Measurements from ENCODE around the gene AP2A2.
A peak's percentile ranks its signal among the peaks of the same experiment; 100 is the strongest.

Gene AP2A2

DNA sequence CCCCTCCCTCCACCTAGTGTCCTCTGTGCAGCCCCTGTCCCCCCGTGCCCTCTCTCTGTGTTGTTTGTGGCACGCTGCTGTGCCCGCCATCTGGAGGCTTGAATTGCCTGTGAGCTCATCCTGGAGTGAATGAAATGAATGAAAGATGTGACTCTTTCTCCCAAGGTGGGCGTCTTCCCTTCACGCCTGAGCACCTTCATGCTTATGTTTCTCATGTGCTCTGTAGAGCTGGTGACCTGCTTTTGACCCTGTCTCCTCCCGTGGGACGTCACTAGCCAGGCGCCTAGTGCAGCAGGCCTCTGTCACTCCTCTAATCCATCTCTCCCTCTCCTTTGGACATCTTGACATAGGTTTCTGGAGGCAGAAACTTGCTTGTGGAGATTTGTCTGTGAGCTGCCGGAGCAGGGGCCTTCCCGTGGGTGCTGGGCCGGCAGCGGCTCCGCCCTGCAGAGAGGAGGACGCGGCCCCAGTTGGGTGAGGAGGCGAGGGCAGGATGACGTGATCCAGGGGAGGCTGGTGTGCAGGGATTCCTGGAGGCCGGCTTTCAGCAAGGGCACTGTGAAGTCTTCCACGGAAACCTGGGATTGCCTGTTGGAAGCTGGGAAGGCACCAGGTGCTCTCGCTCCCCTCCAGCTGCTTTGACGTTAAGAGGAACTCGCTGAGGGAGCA lies 70.2 kb downstream of the AP2A2 start:
- no peaks in the 10 kb centered on the region for H3K9me3 Mint-ChIP-seq (ENCODE audit: low read depth)
- H3K4me3 Mint-ChIP-seq: no peak overlapping the region
- H3K4me1 Mint-ChIP-seq (ENCODE audit: low read depth): peaks cover 5% of the 10 kb centered on the region
- peak overlapping the region; percentile 58 for H3K27ac Mint-ChIP-seq
- H3K27me3 Mint-ChIP-seq: no peaks in the 10 kb centered on the region
- H3K36me3 Mint-ChIP-seq: peaks cover 8% of the 10 kb centered on the region

DNA sequence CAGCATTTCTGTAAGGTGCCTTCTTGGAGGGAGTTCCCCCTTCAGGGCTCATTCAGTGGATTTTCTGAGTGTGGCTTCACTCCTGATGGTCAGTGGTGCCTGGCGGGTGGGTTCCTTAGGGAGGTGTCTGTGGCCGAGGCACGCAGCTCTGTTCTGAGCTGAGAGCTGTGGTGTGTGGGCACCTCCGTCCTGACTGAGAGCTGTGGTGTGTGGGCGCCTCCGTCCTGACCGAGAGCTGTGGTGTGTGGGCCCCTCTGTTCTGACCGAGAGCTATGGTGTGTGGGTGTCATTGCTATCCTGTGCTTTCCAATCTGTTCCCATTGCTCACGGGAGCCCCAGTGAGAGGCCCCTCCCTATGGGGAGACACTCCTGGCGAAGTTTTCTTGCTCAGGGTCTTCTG lies 71.0 kb downstream of the AP2A2 start:
- Mint-ChIP-seq H3K9me3 (ENCODE audit: low read depth) (no peaks in the 10 kb centered on the region), H3K27ac (peak overlapping the region; percentile 55), H3K36me3 (peaks cover 8% of the 10 kb centered on the region), H3K4me3 (no peak overlapping the region), H3K27me3 (no peaks in the 10 kb centered on the region), H3K4me1 (ENCODE audit: low read depth) (peaks cover 5% of the 10 kb centered on the region)

DNA sequence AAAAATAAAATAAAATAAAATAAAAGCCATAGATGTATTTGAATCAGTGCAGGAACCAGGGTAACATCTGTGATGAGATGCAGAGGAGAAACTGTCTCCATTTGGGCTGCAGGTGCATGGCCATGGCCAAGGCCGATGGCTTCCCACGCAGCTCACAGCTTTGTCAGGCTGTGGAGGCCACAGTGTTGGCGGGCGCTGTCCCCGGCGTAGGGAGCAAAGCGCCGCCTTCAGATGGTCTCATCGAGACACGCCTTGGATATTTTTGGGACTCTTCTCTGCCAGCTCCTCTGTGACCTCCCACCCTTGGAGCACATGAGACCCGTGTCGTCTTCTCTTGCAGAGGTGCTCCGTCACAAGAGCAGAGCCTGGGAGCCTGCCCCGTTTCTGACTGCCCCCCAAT lies 72.2 kb downstream of the AP2A2 start:
- H3K4me3 Mint-ChIP-seq: no peak overlapping the region
- no peaks in the 10 kb centered on the region for H3K27me3 Mint-ChIP-seq
- H3K9me3 Mint-ChIP-seq (ENCODE audit: low read depth): no peaks in the 10 kb centered on the region
- no peak overlapping the region for H3K27ac Mint-ChIP-seq
- H3K4me1 Mint-ChIP-seq (ENCODE audit: low read depth): peaks cover 6% of the 10 kb centered on the region
- peaks cover 8% of the 10 kb centered on the region for H3K36me3 Mint-ChIP-seq

DNA sequence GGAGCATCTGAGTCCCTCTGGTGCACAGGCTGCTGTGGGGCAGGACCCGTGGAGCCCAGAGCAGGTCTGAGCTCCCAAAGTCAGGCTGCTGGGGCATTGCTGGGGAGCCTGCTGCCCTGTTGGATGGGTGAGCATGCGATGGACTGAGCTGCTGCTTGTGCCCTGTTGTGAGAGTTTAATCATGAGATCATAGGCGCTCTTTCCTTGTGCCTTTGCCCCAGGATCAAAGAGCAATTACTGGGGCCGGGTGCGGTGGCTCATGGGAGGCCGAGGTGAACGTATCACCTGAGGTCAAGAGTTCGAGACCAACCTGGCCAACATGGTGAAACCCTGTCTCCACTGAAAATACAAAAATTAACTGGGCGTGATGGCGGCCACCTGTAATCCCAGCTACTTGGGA lies 73.3 kb downstream of the AP2A2 start:
- H3K27ac Mint-ChIP-seq: no peak overlapping the region
- no peak overlapping the region for H3K4me3 Mint-ChIP-seq
- peaks cover 8% of the 10 kb centered on the region for H3K36me3 Mint-ChIP-seq
- peaks cover 7% of the 10 kb centered on the region for H3K4me1 Mint-ChIP-seq (ENCODE audit: low read depth)
- H3K27me3 Mint-ChIP-seq: no peaks in the 10 kb centered on the region
- H3K9me3 Mint-ChIP-seq (ENCODE audit: low read depth): no peaks in the 10 kb centered on the region

DNA sequence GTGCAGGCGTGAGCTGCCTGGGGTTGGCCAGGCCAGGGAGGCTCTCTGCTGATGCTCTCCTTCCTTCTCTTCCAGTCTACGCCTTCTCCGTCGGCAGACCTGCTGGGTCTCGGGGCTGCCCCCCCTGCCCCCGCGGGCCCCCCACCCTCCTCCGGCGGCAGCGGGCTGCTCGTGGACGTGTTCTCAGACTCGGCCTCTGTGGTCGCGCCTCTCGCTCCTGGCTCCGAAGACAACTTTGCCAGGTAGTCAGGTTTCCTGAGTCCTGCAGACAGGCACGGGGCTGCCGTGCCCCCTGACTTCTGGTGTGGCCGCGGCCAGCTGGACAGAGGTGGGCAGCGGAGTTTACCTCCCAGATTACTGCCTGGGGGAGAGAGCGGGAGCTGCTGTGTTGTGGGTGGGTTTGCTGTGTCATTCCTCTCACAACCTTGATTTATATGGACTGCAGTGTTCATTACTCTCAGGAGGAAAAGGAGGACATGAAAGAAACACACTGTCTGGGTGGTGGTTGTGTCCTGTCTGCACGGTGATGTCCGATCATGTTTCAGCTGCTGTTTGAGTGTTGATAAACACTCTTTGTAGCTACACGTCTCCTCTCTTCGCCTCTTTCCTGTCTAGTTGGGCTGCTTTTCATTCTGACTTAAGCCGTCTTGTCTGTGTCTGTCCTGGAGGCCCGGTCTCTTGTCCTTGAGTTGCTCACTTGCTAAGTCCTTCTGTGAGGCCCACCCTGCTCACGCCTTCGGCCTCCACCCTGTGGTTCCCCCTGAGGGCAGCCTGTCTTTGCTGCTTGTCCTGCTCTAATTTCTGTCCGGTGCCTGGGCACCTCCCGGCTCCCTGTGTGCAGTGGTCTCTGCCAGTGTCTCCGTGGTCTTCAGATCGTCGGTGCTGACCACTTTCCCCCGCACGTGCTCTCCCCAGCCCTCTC lies 74.9 kb downstream of the AP2A2 start:
- peaks cover 4% of the 10 kb centered on the region for H3K36me3 Mint-ChIP-seq
- no peak overlapping the region for H3K27ac Mint-ChIP-seq

DNA sequence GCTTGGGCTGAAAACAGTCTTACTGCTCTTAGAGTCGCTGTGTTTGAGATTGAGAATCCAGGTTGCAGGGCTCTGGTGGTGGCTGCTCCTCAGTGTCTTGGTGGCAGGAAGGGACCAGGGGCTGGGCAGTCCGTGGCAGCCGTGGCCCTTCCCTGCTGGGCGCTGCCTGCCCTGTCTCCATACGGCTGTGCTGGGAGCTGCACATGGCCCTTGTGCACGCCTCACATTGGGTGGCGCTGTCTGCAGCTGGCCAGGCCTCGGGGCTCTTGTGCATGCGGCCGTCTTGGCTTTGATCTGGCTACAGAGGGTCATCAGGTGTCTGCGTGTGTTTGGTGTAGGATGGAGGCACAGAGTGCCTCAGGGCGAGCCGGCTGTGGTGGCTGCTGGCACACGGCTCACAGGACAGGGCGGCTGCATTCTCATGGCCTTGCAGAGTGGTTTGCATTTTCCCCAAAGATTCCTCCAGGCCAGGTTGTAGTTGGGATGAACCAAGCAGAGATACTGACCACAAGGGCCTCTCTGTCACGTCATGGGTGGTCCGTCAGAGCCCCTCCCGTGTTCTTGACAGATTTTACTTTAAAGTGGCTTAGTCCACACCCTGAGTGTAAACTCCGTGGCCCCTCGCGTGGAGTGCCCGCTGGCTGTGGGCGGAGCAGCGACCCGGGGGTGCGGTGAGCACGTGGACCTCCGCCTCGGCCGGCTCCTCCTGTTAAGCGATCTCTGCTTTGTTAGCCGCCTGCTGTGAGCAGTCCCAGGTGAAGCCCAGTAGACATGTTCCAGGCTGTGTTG lies 76.1 kb downstream of the AP2A2 start:
- Mint-ChIP-seq H3K27me3 (no peaks in the 10 kb centered on the region), H3K4me3 (no peak overlapping the region), H3K9me3 (ENCODE audit: low read depth) (no peaks in the 10 kb centered on the region), H3K4me1 (ENCODE audit: low read depth) (peaks cover 2% of the 10 kb centered on the region), H3K27ac (no peak overlapping the region), H3K36me3 (no peaks in the 10 kb centered on the region)

More for the DNA sequence above, 74.9 kb downstream of the AP2A2 start:
- Mint-ChIP-seq H3K27me3 (no peaks in the 10 kb centered on the region), H3K9me3 (ENCODE audit: low read depth) (no peaks in the 10 kb centered on the region), H3K4me3 (no peak overlapping the region), H3K4me1 (ENCODE audit: low read depth) (peaks cover 4% of the 10 kb centered on the region)

DNA sequence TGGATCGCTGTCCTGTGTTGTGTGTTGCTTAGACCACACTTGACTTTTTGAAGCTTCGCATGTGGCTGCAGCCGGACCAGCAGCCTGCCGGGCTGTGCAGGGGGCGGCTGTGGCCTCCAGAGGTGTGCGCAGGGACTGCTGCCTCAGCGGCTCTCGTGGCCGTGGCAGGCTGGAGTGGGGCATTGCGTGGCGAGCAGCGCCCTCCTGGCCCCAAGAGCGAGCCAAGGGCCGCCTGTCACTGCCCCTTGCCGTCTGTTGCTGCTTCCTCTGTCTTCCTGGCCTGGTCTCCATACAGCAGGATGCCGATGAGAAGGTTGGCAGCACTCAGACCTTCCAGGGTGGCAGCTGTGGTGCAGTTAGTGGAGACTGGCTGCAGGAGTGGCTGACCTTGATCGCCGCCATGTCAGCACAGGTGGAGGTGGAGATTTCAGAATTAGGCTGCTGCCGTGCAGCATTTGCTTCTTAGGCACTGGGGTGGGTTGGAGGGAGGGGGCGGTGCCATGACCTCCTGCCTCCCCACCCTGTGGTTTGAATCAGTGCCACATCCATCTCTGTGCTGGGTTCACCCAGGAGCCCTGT lies 76.8 kb downstream of the AP2A2 start:
- Mint-ChIP-seq H3K4me1 (ENCODE audit: low read depth) (peaks cover 2% of the 10 kb centered on the region), H3K36me3 (no peaks in the 10 kb centered on the region), H3K27me3 (no peaks in the 10 kb centered on the region), H3K27ac (no peak overlapping the region), H3K4me3 (no peak overlapping the region), H3K9me3 (ENCODE audit: low read depth) (no peaks in the 10 kb centered on the region)

DNA sequence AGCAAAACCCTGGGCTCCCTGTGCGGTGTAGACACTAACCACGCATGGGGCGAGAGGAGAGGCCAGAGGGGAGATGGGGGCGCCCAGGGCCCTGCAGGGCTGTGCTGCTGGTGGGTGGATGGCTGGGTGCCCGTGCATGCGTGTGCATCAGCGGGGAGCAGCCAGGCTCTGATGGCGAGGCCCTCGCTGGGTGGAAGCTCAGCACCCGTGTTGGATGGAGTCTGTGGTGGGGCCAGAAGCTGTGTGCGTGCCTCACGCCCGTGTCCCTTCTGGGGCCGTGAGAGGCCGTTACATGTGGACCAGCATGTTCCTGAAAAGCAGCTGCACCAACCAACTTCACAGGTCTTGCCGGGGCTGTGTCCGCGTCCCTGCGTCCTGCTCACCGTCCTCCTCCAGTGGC lies 77.5 kb downstream of the AP2A2 start:
- no peak overlapping the region for H3K4me3 Mint-ChIP-seq
- H3K27ac Mint-ChIP-seq: no peak overlapping the region
- peaks cover 2% of the 10 kb centered on the region for H3K4me1 Mint-ChIP-seq (ENCODE audit: low read depth)
- no peaks in the 10 kb centered on the region for H3K9me3 Mint-ChIP-seq (ENCODE audit: low read depth)
- H3K27me3 Mint-ChIP-seq: no peaks in the 10 kb centered on the region
- H3K36me3 Mint-ChIP-seq: no peaks in the 10 kb centered on the region

DNA sequence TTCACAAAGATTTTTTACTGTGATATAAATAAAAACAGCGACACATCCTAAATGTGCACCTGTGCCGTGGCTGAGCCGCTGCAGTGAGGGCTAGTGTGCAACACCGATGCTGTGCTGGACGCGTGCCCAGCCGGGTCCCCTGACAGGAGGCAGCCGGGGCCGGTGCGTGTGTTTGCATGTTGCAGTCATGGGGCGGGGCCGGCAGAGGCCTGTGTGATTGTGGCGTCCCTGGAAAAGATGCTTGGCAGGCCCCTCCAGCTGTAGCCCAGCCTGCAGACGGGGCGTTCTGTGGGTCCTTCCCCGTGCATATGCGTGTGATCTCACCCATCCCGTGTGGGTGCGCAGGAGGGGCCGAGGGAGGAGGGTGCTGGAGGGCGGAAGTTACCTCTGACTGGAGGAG lies 80.3 kb downstream of the AP2A2 start:
- no peak overlapping the region for H3K4me3 Mint-ChIP-seq
- H3K36me3 Mint-ChIP-seq: no peaks in the 10 kb centered on the region
- H3K9me3 Mint-ChIP-seq (ENCODE audit: low read depth): no peaks in the 10 kb centered on the region
- H3K27ac Mint-ChIP-seq: no peak overlapping the region
- H3K27me3 Mint-ChIP-seq: no peaks in the 10 kb centered on the region
- H3K4me1 Mint-ChIP-seq (ENCODE audit: low read depth): peaks cover 2% of the 10 kb centered on the region

DNA sequence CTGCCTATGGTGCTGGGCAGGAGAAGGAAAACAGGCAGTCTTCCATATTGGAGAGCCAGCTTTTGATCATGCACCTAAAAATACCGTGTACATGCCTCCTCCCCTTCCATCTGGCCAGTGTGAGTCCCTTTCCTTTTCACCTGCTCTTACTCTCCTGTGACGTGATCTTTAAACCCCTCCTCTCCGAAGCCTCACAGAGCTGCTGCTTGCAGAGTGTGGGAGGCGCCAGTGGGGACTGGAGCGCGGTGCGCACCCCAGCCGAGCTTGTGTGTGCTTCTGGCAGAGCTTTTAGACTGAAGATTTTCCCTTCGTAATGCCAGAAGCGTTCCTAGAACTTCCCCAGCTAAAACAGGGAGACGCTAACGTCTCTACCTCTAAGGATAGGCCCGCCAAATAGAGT lies 81.1 kb downstream of the AP2A2 start:
- no peaks in the 10 kb centered on the region for H3K9me3 Mint-ChIP-seq (ENCODE audit: low read depth)
- H3K4me1 Mint-ChIP-seq (ENCODE audit: low read depth): peaks cover 2% of the 10 kb centered on the region
- H3K27ac Mint-ChIP-seq: no peak overlapping the region
- no peaks in the 10 kb centered on the region for H3K27me3 Mint-ChIP-seq
- no peaks in the 10 kb centered on the region for H3K36me3 Mint-ChIP-seq
- no peak overlapping the region for H3K4me3 Mint-ChIP-seq

DNA sequence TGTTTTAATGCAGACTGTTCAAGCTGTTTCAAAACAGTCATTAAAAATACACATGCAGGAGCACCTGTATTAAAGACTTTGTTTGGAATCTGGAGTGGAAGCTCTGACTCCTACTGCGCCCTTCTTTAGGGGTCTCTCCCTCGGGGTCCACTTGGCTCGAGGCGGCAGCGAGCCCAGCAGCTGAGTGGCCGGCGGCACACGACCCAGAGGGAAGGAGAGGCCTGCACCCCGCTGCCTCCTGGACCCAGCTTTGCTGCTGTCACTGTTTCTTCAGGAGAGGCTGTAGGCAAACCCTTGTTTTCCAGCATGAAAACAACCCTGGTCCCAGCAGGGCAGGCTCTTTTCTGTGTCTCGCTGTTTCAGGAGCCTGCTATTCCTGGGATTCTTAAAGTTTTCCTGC lies 81.6 kb downstream of the AP2A2 start:
- H3K36me3 Mint-ChIP-seq: no peaks in the 10 kb centered on the region

DNA sequence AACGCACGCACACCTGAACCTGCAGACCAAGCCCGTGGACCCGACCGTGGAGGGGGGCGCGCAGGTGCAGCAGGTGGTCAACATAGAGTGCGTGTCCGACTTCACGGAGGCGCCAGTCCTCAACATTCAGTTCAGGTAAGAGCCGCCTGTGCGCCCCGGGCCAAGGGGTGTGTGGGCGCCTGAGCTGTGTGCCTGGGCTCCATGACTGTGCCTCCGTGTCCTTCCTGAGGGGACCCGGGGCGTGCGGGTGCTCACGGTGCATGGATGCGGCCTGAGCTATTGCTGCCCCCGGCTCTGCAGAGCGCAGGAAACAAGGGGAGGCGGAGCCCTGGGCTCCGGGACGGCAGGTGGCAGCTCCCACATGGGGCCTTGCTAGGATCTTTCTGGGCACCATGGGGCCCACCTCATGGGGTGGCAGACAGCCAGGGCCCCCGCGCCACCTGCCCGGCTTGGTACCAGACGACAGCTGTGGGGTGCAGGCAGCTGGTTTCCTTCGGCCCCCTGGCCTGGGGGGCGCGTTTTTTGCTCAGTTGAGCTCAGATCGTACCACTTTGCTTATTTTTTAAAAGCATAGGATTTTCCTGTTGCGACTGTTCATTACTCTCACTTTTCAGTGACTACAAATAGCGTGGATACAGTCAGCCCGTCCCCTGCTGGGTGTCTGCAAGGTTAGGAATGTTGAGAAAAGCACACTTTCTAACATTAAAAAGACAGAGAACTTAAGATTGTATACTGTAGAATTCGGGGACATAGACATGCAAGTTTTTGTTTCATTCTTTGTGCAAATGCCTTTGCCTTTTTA lies 82.5 kb downstream of the AP2A2 start:
- no peak overlapping the region for H3K4me3 Mint-ChIP-seq
- H3K4me1 Mint-ChIP-seq (ENCODE audit: low read depth): no peaks in the 10 kb centered on the region
- no peak overlapping the region for H3K27ac Mint-ChIP-seq
- H3K27me3 Mint-ChIP-seq: no peaks in the 10 kb centered on the region
- no peaks in the 10 kb centered on the region for H3K36me3 Mint-ChIP-seq
- no peaks in the 10 kb centered on the region for H3K9me3 Mint-ChIP-seq (ENCODE audit: low read depth)

More for the DNA sequence above, 81.6 kb downstream of the AP2A2 start:
- Mint-ChIP-seq H3K27ac (no peak overlapping the region), H3K27me3 (no peaks in the 10 kb centered on the region), H3K4me3 (no peak overlapping the region), H3K4me1 (ENCODE audit: low read depth) (peaks cover 2% of the 10 kb centered on the region), H3K9me3 (ENCODE audit: low read depth) (no peaks in the 10 kb centered on the region)

DNA sequence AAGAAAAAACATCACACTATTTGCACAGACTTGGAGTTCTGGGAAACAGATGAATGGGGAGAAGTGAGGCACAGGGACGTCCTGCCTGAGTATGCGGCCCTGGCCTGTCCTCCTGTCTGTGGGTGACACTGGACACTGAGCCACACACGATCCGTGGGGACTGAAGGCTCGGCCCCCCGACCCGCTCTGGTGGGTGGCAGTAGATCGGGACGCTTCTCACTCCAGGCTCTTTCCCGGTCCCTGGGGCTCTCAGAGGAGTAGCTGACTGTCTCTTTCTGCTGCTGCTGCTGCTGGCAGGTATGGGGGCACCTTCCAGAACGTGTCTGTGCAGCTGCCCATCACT lies 83.1 kb downstream of the AP2A2 start:
- H3K36me3 Mint-ChIP-seq: no peaks in the 10 kb centered on the region
- H3K4me3 Mint-ChIP-seq: no peak overlapping the region
- H3K27ac Mint-ChIP-seq: no peak overlapping the region
- H3K9me3 Mint-ChIP-seq (ENCODE audit: low read depth): no peaks in the 10 kb centered on the region
- H3K4me1 Mint-ChIP-seq (ENCODE audit: low read depth): no peaks in the 10 kb centered on the region
- H3K27me3 Mint-ChIP-seq: no peaks in the 10 kb centered on the region

DNA sequence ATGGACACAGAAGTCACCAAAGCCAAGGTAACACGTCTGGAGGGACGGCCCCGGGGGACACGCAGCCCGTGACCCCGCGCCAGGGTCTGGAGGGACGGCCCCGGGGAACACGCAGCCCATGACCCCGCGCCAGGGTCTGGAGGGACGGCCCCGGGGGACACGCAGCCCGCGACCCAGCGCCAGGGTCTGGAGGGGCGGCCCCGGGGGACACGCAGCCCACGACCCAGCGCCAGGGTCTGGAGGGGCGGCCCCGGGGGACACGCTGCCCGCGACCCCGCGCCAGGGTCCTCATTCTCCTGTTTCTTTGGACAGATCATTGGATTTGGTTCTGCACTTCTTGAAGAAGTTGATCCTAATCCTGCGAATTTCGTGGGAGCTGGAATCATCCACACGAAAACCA lies 83.7 kb downstream of the AP2A2 start:
- Mint-ChIP-seq H3K4me3 (no peak overlapping the region), H3K36me3 (no peaks in the 10 kb centered on the region), H3K27ac (no peak overlapping the region), H3K9me3 (ENCODE audit: low read depth) (no peaks in the 10 kb centered on the region), H3K4me1 (ENCODE audit: low read depth) (no peaks in the 10 kb centered on the region), H3K27me3 (no peaks in the 10 kb centered on the region)

Data from activated naive CD8-positive, alpha-beta T cell (primary cell).